Activated B cell treated with CpG ODN at 0.5 μM for 24 hours (primary cell): Measurements from ENCODE around the gene ZDHHC8. TPM values are rescaled to one million over a fixed set of nuclear protein-coding genes. Genes with fewer than 3 reads are reported as not detected.

Experiments used
- ATAC-seq: fragments of 200-7000 bp; cut with Tn5 transposase; one replicate; pipeline ENCODE4 v1.10.0; 2021; ENCODE audit warnings: low read depth, mild to moderate bottlenecking, moderate library complexity
- CTCF ChIA-PET: fragments of 350-600 bp; sonication (Branson Sonifier 250); formaldehyde crosslinking; loops from one replicate; lab custom pipeline; 2021; ENCODE audit warnings: antibody characterized with exemption; lab: Charles Lee
- POLR2A ChIA-PET: fragments of 350-600 bp; sonication (Branson Sonifier 250); formaldehyde crosslinking; loops from one replicate; lab custom pipeline; 2021; ENCODE audit warnings: antibody characterized with exemption; lab: Charles Lee
- DNase-seq: peaks from one replicate; pipeline ENCODE4 v3.0.0; 2022
- H3K27ac Mint-ChIP-seq: one replicate; pipeline ENCODE4 v1.8.0; 2020; ENCODE audit warnings: mixed read lengths
- H3K27me3 Mint-ChIP-seq: one replicate; pipeline ENCODE4 v1.8.0; 2021; ENCODE audit warnings: mixed read lengths
- H3K36me3 Mint-ChIP-seq: one replicate; pipeline ENCODE4 v1.8.0; 2021; ENCODE audit warnings: low read depth, mixed read lengths
- H3K4me1 Mint-ChIP-seq: one replicate; pipeline ENCODE4 v1.8.0; 2021; ENCODE audit warnings: mixed read lengths
- H3K4me3 Mint-ChIP-seq: one replicate; pipeline ENCODE4 v1.8.0; 2020; ENCODE audit warnings: mild to moderate bottlenecking, mixed read lengths
- H3K9me3 Mint-ChIP-seq: one replicate; pipeline ENCODE4 v1.8.0; 2020; ENCODE audit warnings: mixed read lengths
- CTCF ChIP-seq: fragments of 200-600 bp; IDR thresholded peaks from one replicate; pipeline ENCODE4 v1.8.0; 2022; ENCODE audit warnings: antibody characterized with exemption, mild to moderate bottlenecking
- intact Hi-C: fragments of 100-400 bp; cut with micrococcal nuclease; formaldehyde crosslinking; loops from one replicate; pipeline ENCODE4 v1.15.1; 2024
- total RNA-seq: library from RNA; stranded (reverse); gene quantifications from 2 replicates; pipeline ENCODE4 v1.2.3, GENCODE V29; 2022

Gene ZDHHC8
- total RNA-seq, 1 donor from 2014 or later: 65.6 TPM

GRCh38 chr22:20150381-20151275, 19.0 kb downstream of the ZDHHC8 start, which contains the start of gene CCDC188:
Gene CCDC188, minus strand, starts transcription at chr22:20151055. Its CDS starts 69 bp downstream, at chr22:20150986.
- CTCF ChIA-PET: no interaction called here
- no peak within 1 kb of the TSS for H3K4me3 Mint-ChIP-seq

GRCh38 chr22:20151276-20151588, 19.6 kb downstream of the ZDHHC8 start:
- H3K4me3 Mint-ChIP-seq: no peak overlapping the region
- ATAC-seq (no peak), DNase-seq (no peak)
- POLR2A ChIA-PET: no interaction called here
- CTCF ChIA-PET: no interaction called here
- TF ChIP-seq CTCF: no peak
- intact Hi-C loops: no loop called here
- H3K4me1 Mint-ChIP-seq: peaks cover 4% of the 10 kb centered on the region
- no peak overlapping the region for H3K27ac Mint-ChIP-seq
- no peaks in the 10 kb centered on the region for H3K27me3 Mint-ChIP-seq
- H3K36me3 Mint-ChIP-seq: no peaks in the 10 kb centered on the region
- H3K9me3 Mint-ChIP-seq: no peaks in the 10 kb centered on the region

More at GRCh38 chr22:20150381-20151275, 19.0 kb downstream of the ZDHHC8 start, which contains the start of gene CCDC188:
- Mint-ChIP-seq H3K27me3 (no peaks in the 10 kb centered on the region), H3K36me3 (no peaks in the 10 kb centered on the region), H3K27ac (no peak within 1 kb of the TSS), H3K9me3 (no peaks in the 10 kb centered on the region), H3K4me1 (peaks cover 4% of the 10 kb centered on the region)
- ATAC-seq: no peak
- no peak for TF ChIP-seq CTCF
- DNase-seq: no peak
- POLR2A ChIA-PET: no interaction called here
- intact Hi-C loops: no loop called here

GRCh38 chr22:20152464-20152890, 20.9 kb downstream of the ZDHHC8 start:
- ChIA-PET POLR2A (no interaction called here), CTCF (no interaction called here)
- H3K4me3 Mint-ChIP-seq: no peak overlapping the region
- H3K27ac Mint-ChIP-seq: no peak overlapping the region
- H3K4me1 Mint-ChIP-seq: no peaks in the 10 kb centered on the region
- ATAC-seq (no peak), DNase-seq (no peak)
- H3K36me3 Mint-ChIP-seq: no peaks in the 10 kb centered on the region
- H3K27me3 Mint-ChIP-seq: peaks cover 3% of the 10 kb centered on the region
- intact Hi-C loops: no loop called here
- H3K9me3 Mint-ChIP-seq: no peaks in the 10 kb centered on the region
- TF ChIP-seq CTCF: no peak

- intact Hi-C loops: no loop called here
- ChIA-PET POLR2A (interaction anchor here (0.6 kb wide), 1 partner anchor 198 kb away, joined by 4 read pairs; no protein-coding TSS in a partner anchor), CTCF (no interaction called here)
- Mint-ChIP-seq H3K4me1 (no peaks in the 10 kb centered on the region), H3K27ac (no peak overlapping the region), H3K27me3 (peaks cover 12% of the 10 kb centered on the region), H3K36me3 (no peaks in the 10 kb centered on the region), H3K4me3 (no peak overlapping the region), H3K9me3 (no peaks in the 10 kb centered on the region)
- DNase-seq (no peak), ATAC-seq (no peak)
- no peak for TF ChIP-seq CTCF
These were observed 22.3 kb downstream of the ZDHHC8 start for GRCh38 chr22:20153945-20154344.

GRCh38 chr22:20154602-20155187, 23.1 kb downstream of the ZDHHC8 start:
- H3K4me3 Mint-ChIP-seq: no peak overlapping the region
- peaks cover 14% of the 10 kb centered on the region for H3K27me3 Mint-ChIP-seq
- ATAC-seq (no peak), DNase-seq (no peak)
- intact Hi-C loops: no loop called here
- no peaks in the 10 kb centered on the region for H3K9me3 Mint-ChIP-seq
- ChIA-PET CTCF (no interaction called here), POLR2A (no interaction called here)
- H3K27ac Mint-ChIP-seq: no peak overlapping the region
- H3K4me1 Mint-ChIP-seq: no peaks in the 10 kb centered on the region
- no peaks in the 10 kb centered on the region for H3K36me3 Mint-ChIP-seq
- TF ChIP-seq CTCF: no peak
